Gastrocnemius medialis (tissue), 4 donors: ENCODE data around the gene CDH1.

Experiments used
- POLR2A ChIP-seq, 2 donors: fragments of 450-650 bp; IDR thresholded peaks; one replicate each; pipeline ENCODE4 v1.6.1; 2017; ENCODE audit warnings: antibody characterized with exemption in 2 of 2, mild to moderate bottlenecking in 2 of 2, moderate library complexity in 2 of 2
- TF ChIP-seq, protein P1 (sequence below), 5 experiments: fragments of 450-650 bp in 3 of 5; fragments of 200-600 bp in 2 of 5; sonication (generic) in 2 of 5; IDR thresholded peaks in 4 of 5; conservative IDR thresholded peaks in 1 of 5; 1 replicate in 4 of 5; 2 replicates in 1 of 5; pipeline ENCODE4 v1.5.1; 2016 to 2019; ENCODE audit warnings: antibody characterized with exemption in 5 of 5, mild to moderate bottlenecking in 3 of 5, moderate library complexity in 3 of 5

GRCh38 chr16:68793401-68793857, 56.3 kb downstream of the CDH1 start:
- TF ChIP-seq, protein P1, sequence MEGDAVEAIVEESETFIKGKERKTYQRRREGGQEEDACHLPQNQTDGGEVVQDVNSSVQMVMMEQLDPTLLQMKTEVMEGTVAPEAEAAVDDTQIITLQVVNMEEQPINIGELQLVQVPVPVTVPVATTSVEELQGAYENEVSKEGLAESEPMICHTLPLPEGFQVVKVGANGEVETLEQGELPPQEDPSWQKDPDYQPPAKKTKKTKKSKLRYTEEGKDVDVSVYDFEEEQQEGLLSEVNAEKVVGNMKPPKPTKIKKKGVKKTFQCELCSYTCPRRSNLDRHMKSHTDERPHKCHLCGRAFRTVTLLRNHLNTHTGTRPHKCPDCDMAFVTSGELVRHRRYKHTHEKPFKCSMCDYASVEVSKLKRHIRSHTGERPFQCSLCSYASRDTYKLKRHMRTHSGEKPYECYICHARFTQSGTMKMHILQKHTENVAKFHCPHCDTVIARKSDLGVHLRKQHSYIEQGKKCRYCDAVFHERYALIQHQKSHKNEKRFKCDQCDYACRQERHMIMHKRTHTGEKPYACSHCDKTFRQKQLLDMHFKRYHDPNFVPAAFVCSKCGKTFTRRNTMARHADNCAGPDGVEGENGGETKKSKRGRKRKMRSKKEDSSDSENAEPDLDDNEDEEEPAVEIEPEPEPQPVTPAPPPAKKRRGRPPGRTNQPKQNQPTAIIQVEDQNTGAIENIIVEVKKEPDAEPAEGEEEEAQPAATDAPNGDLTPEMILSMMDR (IDR thresholded peaks at IDR 0.05 in 4 of 5, conservative IDR thresholded peaks at IDR 0.05 in 1 of 5): no peak
- no peak for TF ChIP-seq POLR2A (IDR thresholded peaks at IDR 0.05)
